Measurements from ENCODE around the gene CABLES2.

CABLES2 gene

GRCh38 chr20:62400021-62400420, 7.1 kb downstream of the CABLES2 start:
- no peak for DNase-seq (ENCODE audit: low spot score)
- in situ Hi-C loops (cut with MboI; ENCODE audit: low sequenced_read_pairs, unreplicated experiment): no loop called here

GRCh38 chr20:62398120-62398821, 8.8 kb downstream of the CABLES2 start:
- TF ChIP-seq CTCF (IDR thresholded peaks at IDR 0.05; ENCODE audit: borderline replicate concordance, control extremely low read depth, extremely low read depth, insufficient read depth, missing control alignments): no peak
- DNase-seq (ENCODE audit: low spot score): no peak
- in situ Hi-C loops (cut with MboI; ENCODE audit: low sequenced_read_pairs, unreplicated experiment): no loop called here

More at GRCh38 chr20:62400021-62400420, 7.1 kb downstream of the CABLES2 start:
- no peak for TF ChIP-seq CTCF (IDR thresholded peaks at IDR 0.05; ENCODE audit: borderline replicate concordance, control extremely low read depth, extremely low read depth, insufficient read depth, missing control alignments)

- TF ChIP-seq CTCF (IDR thresholded peaks at IDR 0.05; ENCODE audit: borderline replicate concordance, control extremely low read depth, extremely low read depth, insufficient read depth, missing control alignments): no peak
- no peak for DNase-seq (ENCODE audit: low spot score)
- in situ Hi-C loops (cut with MboI; ENCODE audit: low sequenced_read_pairs, unreplicated experiment): no loop called here
Measured at GRCh38 chr20:62396367-62397239, 10.5 kb downstream of the CABLES2 start.

GRCh38 chr20:62395311-62396242, 11.5 kb downstream of the CABLES2 start:
- TF ChIP-seq CTCF (IDR thresholded peaks at IDR 0.05; ENCODE audit: borderline replicate concordance, control extremely low read depth, extremely low read depth, insufficient read depth, missing control alignments): no peak
- in situ Hi-C loops (cut with MboI; ENCODE audit: low sequenced_read_pairs, unreplicated experiment): no loop called here
- no peak for DNase-seq (ENCODE audit: low spot score)

- in situ Hi-C loops (cut with MboI; ENCODE audit: low sequenced_read_pairs, unreplicated experiment): no loop called here
Measured at GRCh38 chr20:62394248-62395245, 12.5 kb downstream of the CABLES2 start.

More at GRCh38 chr20:62394248-62395245, 12.5 kb downstream of the CABLES2 start:
- no peak for TF ChIP-seq CTCF (IDR thresholded peaks at IDR 0.05; ENCODE audit: borderline replicate concordance, control extremely low read depth, extremely low read depth, insufficient read depth, missing control alignments)
- no peak for DNase-seq (ENCODE audit: low spot score)
